ENCODE results near the gene ALOXE3.

The ALOXE3 gene

DNA sequence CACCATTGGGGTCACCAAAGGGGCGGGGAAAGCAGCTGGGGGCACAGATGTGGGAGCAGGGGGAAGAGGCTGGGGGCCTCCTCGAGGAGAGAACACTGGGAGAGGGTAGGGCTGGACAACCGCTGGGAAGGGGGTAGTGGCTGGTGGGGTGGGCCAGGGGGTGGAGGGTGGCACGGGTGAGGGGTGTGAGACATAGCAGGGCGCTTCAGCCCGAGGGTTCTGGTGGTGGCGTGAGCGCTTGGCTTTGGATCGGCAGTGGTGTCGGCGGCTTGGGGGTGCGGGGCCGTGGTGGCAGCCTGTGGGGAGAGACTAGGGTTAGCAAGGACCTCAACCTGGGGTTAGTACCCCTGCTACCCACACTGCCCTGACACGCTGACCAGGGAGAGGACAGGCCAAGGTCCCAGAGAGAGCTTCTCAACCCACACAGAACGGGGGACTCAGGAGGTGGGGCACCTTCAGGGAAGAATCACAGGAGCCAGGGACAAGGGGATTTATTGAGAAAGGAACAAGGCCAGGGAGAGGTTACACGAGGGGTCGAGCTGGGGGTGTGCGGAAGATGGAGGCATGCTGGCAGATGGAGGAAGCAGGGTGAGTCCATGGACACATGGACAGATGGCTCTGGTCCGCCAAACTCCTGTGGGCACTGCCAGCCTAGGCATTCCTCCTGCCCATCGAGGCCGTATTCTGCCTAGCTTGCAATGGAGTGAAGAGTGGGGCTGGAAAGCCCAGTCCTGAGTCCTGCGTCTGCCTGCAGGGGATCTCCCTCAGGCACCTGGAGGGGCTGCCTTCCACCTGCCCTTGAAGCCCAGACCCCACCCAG lies 25.5 kb upstream of the ALOXE3 start:
- H4K12ac ChIP-seq (ENCODE audit: low read depth, low read length), result no peak overlapping the region
- H3K36me3 ChIP-seq (ENCODE audit: control insufficient read depth in 1 of 2, insufficient read depth in 2 of 2, low read length in 2 of 2), result peaks cover 61 to 66% of the 10 kb centered on the region in 2 experiments
- no peaks in the 10 kb centered on the region for H3K27me3 ChIP-seq (ENCODE audit: insufficient read depth, low read length)
- H2BK5ac ChIP-seq (ENCODE audit: low read depth, low read length, poor library complexity), result no peak overlapping the region
- no peak overlapping the region for H3K18ac ChIP-seq (ENCODE audit: low read length)
- no peak overlapping the region for H3K27ac ChIP-seq (ENCODE audit: low read depth, low read length)
- H4K8ac ChIP-seq (ENCODE audit: low read depth, low read length), result no peak overlapping the region
- DNase-seq, result no peak
- no peak overlapping the region for H3K14ac ChIP-seq (ENCODE audit: low read length)
- H3K79me2 ChIP-seq (ENCODE audit: control insufficient read depth, insufficient read depth, low read length, poor library complexity), result no peaks in the 10 kb centered on the region
- no peaks in the 10 kb centered on the region for H3K9me3 ChIP-seq (ENCODE audit: insufficient read depth, low read depth, low read length)
- no peak overlapping the region for H3K4ac ChIP-seq (ENCODE audit: low read depth, low read length)
- WGBS (ENCODE audit: extremely low coverage, insufficient coverage, insufficient read length), result no CpG with 5 or more reads among the region's 22 CpGs
- no peak overlapping the region for H3K4me2 ChIP-seq (ENCODE audit: low read length)
- H3K4me1 ChIP-seq (ENCODE audit: control insufficient read depth in 1 of 2, insufficient read depth in 2 of 2, low read length in 2 of 2), result peaks cover 0 to 2% of the 10 kb centered on the region in 2 experiments
- no peak overlapping the region for H3K9ac ChIP-seq (ENCODE audit: low read length)
- no peak overlapping the region for H4K91ac ChIP-seq (ENCODE audit: low read depth, low read length)
- no peak overlapping the region for H2AK5ac ChIP-seq (ENCODE audit: low read length)
- H2BK12ac ChIP-seq (ENCODE audit: low read length), result no peak overlapping the region
- no peak overlapping the region for H2BK120ac ChIP-seq (ENCODE audit: insufficient read depth, low read length, poor library complexity)
- H3K4me3 ChIP-seq (ENCODE audit: low read depth, low read length), result no peak overlapping the region
- H2AFZ ChIP-seq (ENCODE audit: insufficient read depth, low read length, poor library complexity), result no peak overlapping the region
- no peaks in the 10 kb centered on the region for H3K79me1 ChIP-seq (ENCODE audit: low read length)
- H3K23ac ChIP-seq (ENCODE audit: low read length), result no peak overlapping the region

DNA sequence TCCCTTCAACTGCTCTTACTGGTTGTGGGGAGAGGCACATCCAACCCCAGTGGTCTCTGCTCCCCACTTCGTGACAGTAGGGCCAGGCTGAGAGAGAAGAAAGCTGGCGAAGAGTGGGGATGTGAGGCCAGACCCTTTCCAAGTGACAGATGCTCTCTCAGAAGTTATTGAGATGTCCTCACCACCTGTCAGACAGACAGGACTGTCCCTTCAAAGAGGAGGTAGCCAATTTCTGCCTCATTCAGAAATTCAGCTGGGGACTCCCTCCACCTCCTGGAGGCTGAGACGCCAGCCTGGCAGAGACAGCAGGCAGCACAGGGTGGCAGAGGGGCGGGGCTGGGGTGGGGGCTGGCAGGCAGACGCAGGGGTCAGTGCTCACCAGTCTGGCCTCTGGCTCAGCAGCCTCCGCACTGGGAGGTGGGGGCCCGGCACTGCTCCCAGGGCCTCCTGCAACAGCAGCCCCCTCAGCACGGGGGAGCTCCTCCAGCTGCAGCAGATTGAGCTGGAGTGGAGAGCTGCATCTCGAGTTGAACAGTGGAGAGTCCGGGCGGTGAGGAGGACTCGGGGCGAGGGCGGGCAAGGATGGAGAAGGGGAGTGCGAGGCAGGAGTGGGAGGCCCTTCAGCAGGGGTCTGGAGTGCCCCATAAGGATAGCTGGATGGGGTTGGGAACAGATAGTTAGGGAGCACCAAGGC lies 24.7 kb upstream of the ALOXE3 start:
- no peak for DNase-seq

DNA sequence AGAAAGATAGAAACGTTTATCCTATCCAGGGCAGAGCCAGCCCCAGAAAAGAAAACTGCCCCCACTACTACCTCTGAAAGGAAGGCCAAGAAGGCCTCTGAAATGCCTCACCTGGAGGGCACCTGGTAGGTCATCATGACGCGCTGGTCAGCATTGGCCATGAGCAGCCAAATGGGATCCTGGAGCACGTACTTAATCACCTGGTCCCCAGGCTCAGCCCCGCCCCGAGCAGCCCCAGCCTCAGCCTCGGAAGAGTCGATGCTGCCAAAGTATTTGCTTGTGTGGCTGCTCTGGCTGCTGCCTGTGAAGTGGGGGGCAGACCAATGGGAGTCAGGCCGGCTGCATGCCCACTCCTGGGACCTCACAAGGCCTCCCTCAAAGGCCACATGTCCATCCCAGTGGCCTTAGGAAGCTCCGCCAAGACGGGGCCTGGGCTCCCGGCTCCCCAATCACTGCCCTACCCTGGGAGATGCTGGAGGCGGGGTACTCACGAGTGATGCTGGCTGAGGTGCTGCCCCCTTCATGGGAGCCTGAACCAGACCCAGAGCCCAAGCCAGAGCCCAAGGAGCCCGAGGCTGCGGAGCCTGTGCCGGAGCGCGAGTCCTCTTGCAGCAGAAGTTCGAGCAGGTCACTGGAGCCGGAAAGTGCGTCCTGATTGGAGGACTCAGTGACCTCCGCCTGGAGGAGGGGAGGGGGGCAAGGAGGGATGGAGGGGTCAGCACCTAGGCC lies 24.0 kb upstream of the ALOXE3 start:
- H2BK12ac ChIP-seq (ENCODE audit: low read length), result no peak overlapping the region
- no peak overlapping the region for H4K8ac ChIP-seq (ENCODE audit: low read depth, low read length)
- H4K91ac ChIP-seq (ENCODE audit: low read depth, low read length), result no peak overlapping the region
- H3K27me3 ChIP-seq (ENCODE audit: insufficient read depth, low read length), result no peaks in the 10 kb centered on the region
- no peak overlapping the region for H3K4me2 ChIP-seq (ENCODE audit: low read length)
- no peak overlapping the region for H3K18ac ChIP-seq (ENCODE audit: low read length)
- no peak overlapping the region for H2AK5ac ChIP-seq (ENCODE audit: low read length)
- H4K12ac ChIP-seq (ENCODE audit: low read depth, low read length), result no peak overlapping the region
- no peaks in the 10 kb centered on the region for H3K9me3 ChIP-seq (ENCODE audit: insufficient read depth, low read depth, low read length)
- no peak overlapping the region for H3K9ac ChIP-seq (ENCODE audit: low read length)
- H2BK120ac ChIP-seq (ENCODE audit: insufficient read depth, low read length, poor library complexity), result no peak overlapping the region
- H2BK5ac ChIP-seq (ENCODE audit: low read depth, low read length, poor library complexity), result no peak overlapping the region
- no peak for DNase-seq
- no CpG with 5 or more reads among the region's 23 CpGs for WGBS (ENCODE audit: extremely low coverage, insufficient coverage, insufficient read length)
- peaks cover 0 to 5% of the 10 kb centered on the region in 2 experiments for H3K4me1 ChIP-seq (ENCODE audit: control insufficient read depth in 1 of 2, insufficient read depth in 2 of 2, low read length in 2 of 2)
- H3K79me1 ChIP-seq (ENCODE audit: low read length), result no peaks in the 10 kb centered on the region
- H3K4me3 ChIP-seq (ENCODE audit: low read depth, low read length), result no peak overlapping the region
- no peak overlapping the region for H3K14ac ChIP-seq (ENCODE audit: low read length)
- H3K4ac ChIP-seq (ENCODE audit: low read depth, low read length), result no peak overlapping the region
- no peaks in the 10 kb centered on the region for H3K79me2 ChIP-seq (ENCODE audit: control insufficient read depth, insufficient read depth, low read length, poor library complexity)
- H2AFZ ChIP-seq (ENCODE audit: insufficient read depth, low read length, poor library complexity), result no peak overlapping the region
- no peak overlapping the region for H3K23ac ChIP-seq (ENCODE audit: low read length)
- peaks cover 47 to 52% of the 10 kb centered on the region in 2 experiments for H3K36me3 ChIP-seq (ENCODE audit: control insufficient read depth in 1 of 2, insufficient read depth in 2 of 2, low read length in 2 of 2)
- no peak overlapping the region for H3K27ac ChIP-seq (ENCODE audit: low read depth, low read length)

More for the DNA sequence above, 24.7 kb upstream of the ALOXE3 start:
- Histone ChIP-seq H3K27ac (ENCODE audit: low read depth, low read length) (no peak overlapping the region), H2BK12ac (ENCODE audit: low read length) (no peak overlapping the region), H3K18ac (ENCODE audit: low read length) (no peak overlapping the region), H3K79me2 (ENCODE audit: control insufficient read depth, insufficient read depth, low read length, poor library complexity) (no peaks in the 10 kb centered on the region), H3K79me1 (ENCODE audit: low read length) (no peaks in the 10 kb centered on the region), H3K9ac (ENCODE audit: low read length) (no peak overlapping the region), H3K14ac (ENCODE audit: low read length) (no peak overlapping the region), H4K91ac (ENCODE audit: low read depth, low read length) (no peak overlapping the region), H3K4me3 (ENCODE audit: low read depth, low read length) (no peak overlapping the region), H3K4me2 (ENCODE audit: low read length) (no peak overlapping the region), H3K27me3 (ENCODE audit: insufficient read depth, low read length) (no peaks in the 10 kb centered on the region), H2BK120ac (ENCODE audit: insufficient read depth, low read length, poor library complexity) (no peak overlapping the region), H3K23ac (ENCODE audit: low read length) (no peak overlapping the region), H3K36me3 (ENCODE audit: control insufficient read depth in 1 of 2, insufficient read depth in 2 of 2, low read length in 2 of 2) (peaks cover 54 to 59% of the 10 kb centered on the region in 2 experiments), H4K8ac (ENCODE audit: low read depth, low read length) (no peak overlapping the region), H3K4ac (ENCODE audit: low read depth, low read length) (no peak overlapping the region), H3K9me3 (ENCODE audit: insufficient read depth, low read depth, low read length) (no peaks in the 10 kb centered on the region), H2AFZ (ENCODE audit: insufficient read depth, low read length, poor library complexity) (no peak overlapping the region), H2BK5ac (ENCODE audit: low read depth, low read length, poor library complexity) (no peak overlapping the region), H4K12ac (ENCODE audit: low read depth, low read length) (no peak overlapping the region), H2AK5ac (ENCODE audit: low read length) (no peak overlapping the region), H3K4me1 (ENCODE audit: control insufficient read depth in 1 of 2, insufficient read depth in 2 of 2, low read length in 2 of 2) (peaks cover 0 to 2% of the 10 kb centered on the region in 2 experiments)
- WGBS (ENCODE audit: extremely low coverage, insufficient coverage, insufficient read length), result no CpG with 5 or more reads among the region's 15 CpGs

DNA sequence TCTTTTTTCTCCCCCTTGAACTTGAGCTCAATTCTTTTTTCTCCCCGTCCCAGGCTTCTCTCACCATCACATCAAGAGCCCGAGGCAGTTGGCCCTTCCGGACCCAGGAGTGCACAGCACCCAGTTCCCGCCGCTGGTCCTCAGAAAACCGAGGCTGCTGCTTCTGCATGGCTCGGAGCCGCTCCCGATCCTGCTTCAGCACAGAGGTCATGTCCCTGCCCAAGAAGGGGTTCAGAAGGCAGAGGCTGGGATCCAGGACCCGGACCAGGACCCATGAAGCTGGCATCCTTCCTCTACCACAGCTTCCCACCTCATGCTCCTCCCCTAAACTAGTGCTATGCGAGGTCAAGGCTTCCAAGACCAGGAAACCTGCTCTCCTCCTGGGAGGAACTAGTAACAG lies 23.4 kb upstream of the ALOXE3 start:
- H2BK120ac ChIP-seq (ENCODE audit: insufficient read depth, low read length, poor library complexity), result no peak overlapping the region
- no peak overlapping the region for H3K23ac ChIP-seq (ENCODE audit: low read length)
- no peak overlapping the region for H3K4me3 ChIP-seq (ENCODE audit: low read depth, low read length)
- H3K79me1 ChIP-seq (ENCODE audit: low read length), result no peaks in the 10 kb centered on the region
- no peak overlapping the region for H3K14ac ChIP-seq (ENCODE audit: low read length)
- no peak overlapping the region for H4K8ac ChIP-seq (ENCODE audit: low read depth, low read length)
- H4K12ac ChIP-seq (ENCODE audit: low read depth, low read length), result no peak overlapping the region
- H2BK12ac ChIP-seq (ENCODE audit: low read length), result no peak overlapping the region
- H3K18ac ChIP-seq (ENCODE audit: low read length), result no peak overlapping the region
- H3K27me3 ChIP-seq (ENCODE audit: insufficient read depth, low read length), result no peaks in the 10 kb centered on the region
- no peak overlapping the region for H3K4ac ChIP-seq (ENCODE audit: low read depth, low read length)
- H3K9ac ChIP-seq (ENCODE audit: low read length), result no peak overlapping the region
- H3K36me3 ChIP-seq (ENCODE audit: control insufficient read depth in 1 of 2, insufficient read depth in 2 of 2, low read length in 2 of 2), result peaks cover 41 to 46% of the 10 kb centered on the region in 2 experiments
- no peak overlapping the region for H2AK5ac ChIP-seq (ENCODE audit: low read length)
- no peaks in the 10 kb centered on the region for H3K79me2 ChIP-seq (ENCODE audit: control insufficient read depth, insufficient read depth, low read length, poor library complexity)
- H2BK5ac ChIP-seq (ENCODE audit: low read depth, low read length, poor library complexity), result no peak overlapping the region
- H4K91ac ChIP-seq (ENCODE audit: low read depth, low read length), result no peak overlapping the region
- no CpG with 5 or more reads among the region's 11 CpGs for WGBS (ENCODE audit: extremely low coverage, insufficient coverage, insufficient read length)
- no peak for DNase-seq
- no peak overlapping the region for H3K4me2 ChIP-seq (ENCODE audit: low read length)
- H3K27ac ChIP-seq (ENCODE audit: low read depth, low read length), result no peak overlapping the region
- no peak overlapping the region for H2AFZ ChIP-seq (ENCODE audit: insufficient read depth, low read length, poor library complexity)
- H3K4me1 ChIP-seq (ENCODE audit: control insufficient read depth in 1 of 2, insufficient read depth in 2 of 2, low read length in 2 of 2), result peaks cover 0 to 5% of the 10 kb centered on the region in 2 experiments
- H3K9me3 ChIP-seq (ENCODE audit: insufficient read depth, low read depth, low read length), result no peaks in the 10 kb centered on the region

Data from trophoblast cell (in vitro differentiated cells and primary cell).